HG03457 (cell line): Measurements from ENCODE around the gene PTPRD.

Experiments
- ATAC-seq: cut with Tn5 transposase; IDR thresholded peaks from one replicate; pipeline ENCODE4 v1.9.1; 2021; ENCODE audit warnings: moderate number of reproducible peaks; ENCODE audit not compliant: unreplicated experiment

Gene PTPRD

GRCh38 chr9:8430945-8431344, 2181.9 kb downstream of the PTPRD start:
- ATAC-seq = no peak

- no peak for ATAC-seq
Measured at GRCh38 chr9:8429768-8430167, 2183.0 kb downstream of the PTPRD start.

- no peak for ATAC-seq
Measured at GRCh38 chr9:8429157-8429556, 2183.6 kb downstream of the PTPRD start.

- ATAC-seq = no peak
Measured at GRCh38 chr9:8428389-8428788, 2184.4 kb downstream of the PTPRD start.

GRCh38 chr9:8424786-8425410, 2187.9 kb downstream of the PTPRD start:
- no peak for ATAC-seq

GRCh38 chr9:8420416-8420815, 2192.4 kb downstream of the PTPRD start:
- no peak for ATAC-seq

GRCh38 chr9:8419596-8420275, 2193.1 kb downstream of the PTPRD start:
- ATAC-seq = no peak

GRCh38 chr9:8417341-8417740, 2195.5 kb downstream of the PTPRD start:
- ATAC-seq = no peak

- ATAC-seq = no peak
Measured at GRCh38 chr9:8412327-8412726, 2200.5 kb downstream of the PTPRD start.

- no peak for ATAC-seq
Measured at GRCh38 chr9:8408575-8409190, 2204.1 kb downstream of the PTPRD start.

GRCh38 chr9:8401961-8402705, 2210.7 kb downstream of the PTPRD start:
- no peak for ATAC-seq

GRCh38 chr9:8400378-8400777, 2212.4 kb downstream of the PTPRD start:
- ATAC-seq = no peak

- ATAC-seq = no peak
Measured at GRCh38 chr9:8395022-8395421, 2217.8 kb downstream of the PTPRD start.

- ATAC-seq = no peak
Measured at GRCh38 chr9:8394341-8394740, 2218.5 kb downstream of the PTPRD start.

- ATAC-seq = no peak
Measured at GRCh38 chr9:8392866-8393265, 2219.9 kb downstream of the PTPRD start.

GRCh38 chr9:8391566-8391965, 2221.2 kb downstream of the PTPRD start:
- ATAC-seq = no peak

- no peak for ATAC-seq
Measured at GRCh38 chr9:8391132-8391531, 2221.7 kb downstream of the PTPRD start.

GRCh38 chr9:8390571-8390970, 2222.2 kb downstream of the PTPRD start:
- no peak for ATAC-seq

GRCh38 chr9:8389531-8389930, 2223.3 kb downstream of the PTPRD start:
- no peak for ATAC-seq

GRCh38 chr9:8388132-8388531, 2224.7 kb downstream of the PTPRD start:
- ATAC-seq = no peak

- ATAC-seq = no peak
Measured at GRCh38 chr9:8384091-8384490, 2228.7 kb downstream of the PTPRD start.
